B cell (primary cell): ENCODE data around the gene M6PR.

Source experiments
- CTCF ChIP-seq: fragments of 200-600 bp; IDR thresholded peaks from one replicate; pipeline ENCODE4 v1.8.0; 2022; ENCODE audit warnings: antibody characterized with exemption, mild to moderate bottlenecking
- EZH2 ChIP-seq: IDR thresholded peaks from 2 replicates; pipeline ENCODE4 v1.6.1; 2012; ENCODE audit warnings: borderline replicate concordance, low read depth, mild to moderate bottlenecking, moderate library complexity, low read length; ENCODE audit not compliant: insufficient read depth, poor library complexity, severe bottlenecking

GRCh38 chr12:8913702-8914032 is 35.8 kb downstream of the M6PR start:
- TF ChIP-seq EZH2: no peak
- no peak for TF ChIP-seq CTCF
